Ascending aorta (tissue), 2 donors: Measurements from ENCODE around the gene MED4. TPM values are rescaled to one million over a fixed set of nuclear protein-coding genes. Genes with fewer than 3 reads are reported as not detected.

Experiments
- DNase-seq, 2 donors: peaks; one replicate each; pipeline ENCODE4 v3.0.0-alpha.2; 2019; ENCODE audit warnings: low spot score in 2 of 2
- H3K27ac ChIP-seq, 2 donors: fragments of 200-600 bp; sonication (generic); one replicate each; pipeline ENCODE4 v1.5.1; 2016 to 2017; ENCODE audit warnings: mild to moderate bottlenecking in 1 of 2
- H3K27me3 ChIP-seq: fragments of 200-600 bp; sonication (generic); one replicate; pipeline ENCODE4 v1.5.1; 2017
- H3K36me3 ChIP-seq, 2 donors: fragments of 200-600 bp; sonication (generic); one replicate each; pipeline ENCODE4 v1.5.1; 2016
- H3K4me1 ChIP-seq, 2 donors: fragments of 200-600 bp; sonication (generic); one replicate each; pipeline ENCODE4 v1.5.1; 2016 to 2017; ENCODE audit warnings: mild to moderate bottlenecking in 1 of 2
- H3K4me3 ChIP-seq, 2 donors: fragments of 200-600 bp; sonication (generic); one replicate each; pipeline ENCODE4 v1.5.1; 2016 to 2017; ENCODE audit warnings: mild to moderate bottlenecking in 1 of 2
- H3K9me3 ChIP-seq, 2 donors: fragments of 200-600 bp; sonication (generic); one replicate each; pipeline ENCODE4 v1.5.1; 2016
- intact Hi-C: fragments of 100-400 bp; cut with DNase I; formaldehyde crosslinking; loops from one replicate; pipeline ENCODE4 v1.15.1; 2023
- total RNA-seq: library from RNA; depleted of rRNA; stranded (reverse); fragments of >200 nt; gene quantifications from one replicate; pipeline ENCODE4 v1.1.0, GENCODE V29; 2016
- TF ChIP-seq, protein P1 (sequence below), 3 experiments: fragments of 200-600 bp in 2 of 3; fragments of 450-650 bp in 1 of 3; sonication (generic) in 2 of 3; IDR thresholded peaks; one replicate each; pipeline ENCODE4 v1.5.1; 2016 to 2019; ENCODE audit warnings: antibody characterized with exemption in 3 of 3, mild to moderate bottlenecking in 1 of 3, moderate library complexity in 1 of 3

The MED4 gene, protein sequence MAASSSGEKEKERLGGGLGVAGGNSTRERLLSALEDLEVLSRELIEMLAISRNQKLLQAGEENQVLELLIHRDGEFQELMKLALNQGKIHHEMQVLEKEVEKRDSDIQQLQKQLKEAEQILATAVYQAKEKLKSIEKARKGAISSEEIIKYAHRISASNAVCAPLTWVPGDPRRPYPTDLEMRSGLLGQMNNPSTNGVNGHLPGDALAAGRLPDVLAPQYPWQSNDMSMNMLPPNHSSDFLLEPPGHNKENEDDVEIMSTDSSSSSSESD
- total RNA-seq = 8.6 TPM

DNA sequence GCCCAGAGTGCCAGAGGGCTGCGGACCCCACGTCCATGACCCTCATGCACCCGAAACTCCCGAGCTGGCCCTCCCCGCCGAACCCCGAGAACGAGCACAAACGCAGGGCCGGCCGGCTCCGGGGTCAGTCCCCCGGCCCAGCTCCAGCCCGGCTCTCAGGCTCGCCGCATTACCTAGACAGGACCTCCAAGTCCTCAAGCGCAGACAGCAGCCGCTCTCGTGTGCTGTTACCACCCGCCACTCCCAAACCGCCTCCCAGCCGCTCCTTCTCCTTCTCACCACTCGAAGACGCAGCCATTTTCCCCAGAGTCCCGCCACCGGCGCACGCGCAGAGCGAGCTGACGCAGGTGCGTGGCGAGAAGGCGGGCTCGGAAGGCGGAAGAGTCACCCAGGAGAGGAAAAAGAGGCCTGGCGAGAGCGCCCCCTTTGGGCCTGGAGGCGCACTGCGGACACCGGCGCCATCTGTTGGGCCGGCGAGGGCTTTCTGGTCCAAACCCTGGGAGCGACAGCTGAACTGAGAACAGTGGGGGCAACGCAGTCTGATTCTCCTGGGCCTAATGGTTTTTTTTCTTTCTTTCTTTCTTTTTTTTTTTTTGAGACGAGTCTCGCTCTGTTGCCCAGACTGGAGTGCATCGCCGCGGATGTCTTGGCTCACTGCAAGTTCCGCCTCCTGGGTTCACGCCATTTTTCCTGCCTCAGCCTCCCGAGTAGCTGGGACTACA is at the start of gene MED4:
Gene MED4, minus strand, starts transcription at position 324 of the 722 bp plus-strand sequence. Its CDS starts 26 bp downstream, at position 298.
- peak; percentile 75 to 98 for DNase-seq
- Histone ChIP-seq H3K36me3 (no peaks in the 10 kb centered on the region), H3K27ac (peak within 1 kb of the TSS; percentile 83 to 85), H3K9me3 (no peaks in the 10 kb centered on the region), H3K27me3 (no peaks in the 10 kb centered on the region), H3K4me3 (peak within 1 kb of the TSS; percentile 80 to 86), H3K4me1 (peaks cover 8 to 15% of the 10 kb centered on the region in 2 donors)
- TF ChIP-seq, protein P1, sequence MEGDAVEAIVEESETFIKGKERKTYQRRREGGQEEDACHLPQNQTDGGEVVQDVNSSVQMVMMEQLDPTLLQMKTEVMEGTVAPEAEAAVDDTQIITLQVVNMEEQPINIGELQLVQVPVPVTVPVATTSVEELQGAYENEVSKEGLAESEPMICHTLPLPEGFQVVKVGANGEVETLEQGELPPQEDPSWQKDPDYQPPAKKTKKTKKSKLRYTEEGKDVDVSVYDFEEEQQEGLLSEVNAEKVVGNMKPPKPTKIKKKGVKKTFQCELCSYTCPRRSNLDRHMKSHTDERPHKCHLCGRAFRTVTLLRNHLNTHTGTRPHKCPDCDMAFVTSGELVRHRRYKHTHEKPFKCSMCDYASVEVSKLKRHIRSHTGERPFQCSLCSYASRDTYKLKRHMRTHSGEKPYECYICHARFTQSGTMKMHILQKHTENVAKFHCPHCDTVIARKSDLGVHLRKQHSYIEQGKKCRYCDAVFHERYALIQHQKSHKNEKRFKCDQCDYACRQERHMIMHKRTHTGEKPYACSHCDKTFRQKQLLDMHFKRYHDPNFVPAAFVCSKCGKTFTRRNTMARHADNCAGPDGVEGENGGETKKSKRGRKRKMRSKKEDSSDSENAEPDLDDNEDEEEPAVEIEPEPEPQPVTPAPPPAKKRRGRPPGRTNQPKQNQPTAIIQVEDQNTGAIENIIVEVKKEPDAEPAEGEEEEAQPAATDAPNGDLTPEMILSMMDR (IDR thresholded peaks at IDR 0.05) = peak; percentile 98 to 99 (median 99)
- intact Hi-C loops = loop anchor here (1.0 to 5.0 kb wide), 5 partner anchors 30 to 208 kb away; partner anchors contain the start of genes ITM2B, RB1 and SUCLA2

DNA sequence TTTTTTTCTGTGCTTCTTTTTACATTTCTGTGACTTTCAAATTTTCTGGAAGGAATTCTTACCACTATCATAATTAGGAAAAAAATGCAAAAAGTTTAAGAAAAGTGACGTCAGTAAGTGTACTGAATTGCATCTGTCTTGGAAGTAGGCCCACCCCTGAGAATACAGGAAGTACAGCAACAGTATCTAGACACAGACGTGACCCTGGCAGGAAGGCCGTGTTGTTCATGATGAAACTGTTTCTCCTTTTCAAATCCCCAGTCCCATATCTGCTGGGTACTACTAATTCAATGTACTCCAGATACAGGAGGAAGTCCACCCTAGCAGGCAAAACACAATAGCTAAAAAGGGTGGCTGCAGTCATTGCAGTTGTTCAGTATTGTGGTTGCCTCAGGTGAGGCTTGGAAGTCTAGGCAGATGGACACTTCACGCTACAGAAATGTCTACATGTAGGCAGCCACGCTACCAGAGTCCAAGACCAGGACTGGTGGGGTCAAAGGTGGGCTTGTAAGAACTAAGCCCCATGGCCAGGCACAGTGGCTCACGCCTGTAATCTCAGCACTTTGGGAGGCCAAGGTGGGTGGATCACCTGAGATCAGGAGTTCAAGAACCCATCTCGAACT is 49.6 kb upstream of the MED4 start:
- intact Hi-C loops = no loop called here
- DNase-seq = peak in 1 of 2 donors; percentile 72
- no peaks in the 10 kb centered on the region for H3K36me3 ChIP-seq

DNA sequence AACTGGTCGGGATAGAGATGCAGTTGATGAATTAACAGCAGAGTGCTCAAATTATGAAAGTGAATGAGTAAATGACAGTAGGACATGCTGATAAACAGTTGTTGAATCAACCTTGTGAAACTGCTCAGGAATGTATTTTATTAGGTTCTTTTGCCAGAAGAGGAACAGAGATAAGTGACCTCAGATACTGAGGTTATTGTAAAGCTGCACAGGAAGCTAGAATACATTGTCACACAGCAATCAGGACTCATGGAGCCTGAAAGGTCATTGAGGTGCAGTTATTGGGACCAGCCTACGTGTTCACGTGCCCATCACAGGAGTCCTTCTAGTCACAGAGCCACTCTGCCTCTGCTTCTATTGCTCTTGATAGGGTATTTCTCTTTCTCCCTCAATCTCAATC is 47.5 kb upstream of the MED4 start:
- Histone ChIP-seq H3K27ac (no peak overlapping the region), H3K4me1 (peaks cover 0 to 7% of the 10 kb centered on the region in 2 donors), H3K27me3 (no peaks in the 10 kb centered on the region), H3K9me3 (no peaks in the 10 kb centered on the region), H3K4me3 (no peak overlapping the region), H3K36me3 (no peaks in the 10 kb centered on the region)
- intact Hi-C loops = no loop called here
- DNase-seq = no peak
- TF ChIP-seq, protein P1 (IDR thresholded peaks at IDR 0.05) = no peak

More for the DNA sequence above, 49.6 kb upstream of the MED4 start:
- no peak overlapping the region for H3K4me3 ChIP-seq
- peaks cover 0 to 7% of the 10 kb centered on the region in 2 donors for H3K4me1 ChIP-seq
- H3K9me3 ChIP-seq = no peaks in the 10 kb centered on the region
- H3K27ac ChIP-seq = peak overlapping the region; percentile 66 to 73
- H3K27me3 ChIP-seq = no peaks in the 10 kb centered on the region
- TF ChIP-seq, protein P1 (IDR thresholded peaks at IDR 0.05) = no peak

DNA sequence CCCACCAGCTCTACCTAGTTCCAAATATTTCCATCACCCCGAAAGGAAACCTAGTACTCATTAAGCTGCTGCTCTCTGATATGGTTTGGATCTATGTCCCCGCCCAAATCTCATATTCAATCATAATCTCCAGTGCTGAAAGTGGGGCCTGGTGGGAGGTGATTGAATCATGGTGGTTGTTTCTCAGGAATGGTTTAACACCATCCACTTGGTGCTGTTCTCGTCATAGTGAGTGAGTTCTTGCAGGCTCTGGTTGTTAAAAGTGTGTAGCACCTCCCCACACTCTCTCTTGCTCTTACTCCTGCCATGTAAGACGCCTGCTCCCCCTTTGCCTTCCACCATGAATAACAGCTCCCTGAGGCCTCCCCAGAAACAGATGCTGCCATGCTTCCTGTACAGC is 43.4 kb upstream of the MED4 start:
- no peak for DNase-seq
- Histone ChIP-seq H3K9me3 (no peaks in the 10 kb centered on the region), H3K4me1 (no peaks in the 10 kb centered on the region), H3K36me3 (no peaks in the 10 kb centered on the region), H3K27ac (no peak overlapping the region), H3K4me3 (no peak overlapping the region), H3K27me3 (no peaks in the 10 kb centered on the region)
- intact Hi-C loops = no loop called here
- TF ChIP-seq, protein P1 (IDR thresholded peaks at IDR 0.05) = no peak

DNA sequence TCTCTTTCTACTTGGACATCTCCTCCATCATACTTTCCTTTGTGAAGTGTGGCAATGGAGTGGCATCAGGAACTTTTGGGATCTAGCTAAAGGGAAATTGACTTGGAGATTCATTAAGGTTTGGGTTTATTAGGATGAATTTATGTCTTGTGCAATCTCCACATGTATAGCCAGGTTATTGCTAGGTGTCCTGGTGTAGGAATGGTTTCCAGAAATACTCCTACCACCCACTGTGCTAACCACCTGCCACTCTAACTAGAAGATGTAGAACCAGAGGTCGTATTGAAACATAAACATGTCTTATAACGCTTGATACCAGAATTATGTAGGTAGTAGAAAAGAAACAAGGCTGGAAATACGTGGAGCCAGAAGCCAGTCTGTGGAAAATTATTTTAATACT is 38.1 kb upstream of the MED4 start:
- TF ChIP-seq, protein P1 (IDR thresholded peaks at IDR 0.05) = no peak

More for the DNA sequence above, 38.1 kb upstream of the MED4 start:
- intact Hi-C loops = no loop called here
- H3K4me3 ChIP-seq = no peak overlapping the region
- H3K27ac ChIP-seq = no peak overlapping the region
- no peaks in the 10 kb centered on the region for H3K36me3 ChIP-seq
- H3K9me3 ChIP-seq = no peaks in the 10 kb centered on the region
- DNase-seq = no peak
- H3K4me1 ChIP-seq = no peaks in the 10 kb centered on the region
- no peaks in the 10 kb centered on the region for H3K27me3 ChIP-seq
